ENCODE results near the gene FLYWCH1.
"Not testable (repeated sequence)": the region's sequence is repeated elsewhere in the genome, so short reads cannot be mapped to it uniquely, and the experiment has no call there.

The FLYWCH1 gene

DNA sequence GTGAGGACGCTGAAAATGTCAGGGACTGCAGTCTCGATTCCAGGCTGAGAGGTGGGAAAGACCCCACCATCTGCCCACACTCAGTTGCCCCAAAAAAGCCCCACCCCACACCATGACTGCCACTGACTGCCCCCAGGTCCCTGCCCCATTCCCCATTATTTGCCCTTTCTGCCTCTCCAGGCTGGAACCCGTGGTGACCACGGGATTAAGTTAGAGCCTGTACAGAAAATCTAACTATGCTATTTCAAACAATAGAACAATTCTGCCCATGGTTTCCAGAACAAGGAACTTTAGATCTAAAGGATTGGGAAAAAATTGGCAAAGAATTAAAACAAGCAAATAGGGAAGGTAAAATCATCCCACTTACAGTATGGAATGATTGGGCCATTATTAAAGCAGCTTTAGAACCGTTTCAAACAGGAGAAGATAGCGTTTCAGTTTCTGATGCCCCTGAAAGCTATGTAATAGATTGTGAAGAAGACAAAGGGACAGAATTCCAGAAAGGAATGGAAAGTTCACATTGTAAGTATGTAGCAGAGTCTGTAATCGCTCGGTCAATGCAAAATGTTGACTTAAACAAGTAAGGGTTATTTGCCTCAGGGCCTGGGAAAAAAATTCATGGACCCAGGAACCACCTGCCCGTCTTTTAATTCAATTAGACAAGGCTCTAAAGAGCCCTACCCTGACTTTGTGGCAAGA lies 14.4 kb downstream of the FLYWCH1 start:
- no peak for DNase-seq (ENCODE audit: low spot score)

DNA sequence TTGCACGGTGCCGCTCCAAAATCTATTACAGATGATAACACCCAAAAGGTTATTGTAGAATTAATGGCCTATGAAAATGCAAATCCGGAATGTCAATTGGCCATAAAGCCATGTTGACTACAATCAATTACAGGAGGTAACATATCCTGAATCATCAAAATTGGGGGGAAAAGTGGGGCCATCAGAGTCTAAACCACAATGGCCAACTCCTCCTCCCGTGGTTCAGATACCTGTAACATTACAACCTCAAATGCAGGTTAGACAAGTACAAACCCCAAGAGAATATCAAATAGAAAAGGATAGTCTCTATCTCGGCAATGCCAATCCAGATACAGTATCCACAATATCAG lies 14.9 kb downstream of the FLYWCH1 start:
- no peak for DNase-seq (ENCODE audit: low spot score)

DNA sequence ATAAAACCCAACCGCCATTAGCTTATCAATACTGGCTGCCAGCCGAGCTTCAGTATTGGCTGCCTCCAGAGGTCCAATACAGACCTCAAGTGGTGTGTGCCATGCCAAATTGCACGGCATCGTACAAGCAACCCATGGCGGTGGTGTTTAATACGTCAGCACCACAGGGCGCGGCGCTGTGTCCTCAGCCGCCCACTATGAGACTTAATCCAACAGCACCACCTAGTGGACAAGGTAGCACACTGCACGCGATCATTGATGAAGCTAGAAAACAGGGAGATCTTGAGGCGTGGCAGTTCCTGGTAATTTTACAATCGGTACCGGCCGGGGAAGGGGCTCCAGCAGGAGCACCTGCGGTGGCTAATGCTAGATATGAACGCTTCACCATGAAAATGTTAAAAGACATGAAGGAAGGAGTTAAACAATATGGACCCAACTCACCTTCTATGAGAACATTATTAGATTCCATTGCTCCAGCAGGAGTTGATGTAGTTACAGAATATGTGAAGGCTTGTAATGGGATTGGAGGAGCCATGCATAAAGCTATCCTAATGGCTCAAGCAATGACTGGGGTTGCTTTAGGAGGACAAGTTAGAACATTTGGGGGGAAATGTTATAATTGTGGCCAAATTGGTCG lies 15.4 kb downstream of the FLYWCH1 start:
- DNase-seq (ENCODE audit: low spot score): peak; percentile 77

DNA sequence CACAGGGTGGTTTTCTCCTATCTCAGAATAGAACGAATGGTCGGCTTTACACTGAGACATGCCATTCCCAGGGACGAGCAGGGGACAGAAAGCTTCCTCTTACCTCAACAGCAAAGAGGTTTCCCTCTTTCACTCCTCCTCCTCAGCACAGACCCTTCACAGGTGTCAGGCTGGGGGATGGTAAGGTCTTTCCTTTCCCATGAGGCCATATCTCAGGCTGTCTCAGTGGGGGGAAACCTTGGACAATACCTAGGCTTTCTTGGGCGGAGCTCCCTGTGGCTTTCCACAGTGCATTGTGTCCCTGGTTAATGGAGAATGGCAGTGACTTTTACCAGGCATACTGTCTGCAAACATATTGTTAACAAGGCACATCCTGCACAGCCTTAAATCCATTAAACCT lies 16.4 kb downstream of the FLYWCH1 start:
- DNase-seq (ENCODE audit: low spot score): not testable (repeated sequence)

DNA sequence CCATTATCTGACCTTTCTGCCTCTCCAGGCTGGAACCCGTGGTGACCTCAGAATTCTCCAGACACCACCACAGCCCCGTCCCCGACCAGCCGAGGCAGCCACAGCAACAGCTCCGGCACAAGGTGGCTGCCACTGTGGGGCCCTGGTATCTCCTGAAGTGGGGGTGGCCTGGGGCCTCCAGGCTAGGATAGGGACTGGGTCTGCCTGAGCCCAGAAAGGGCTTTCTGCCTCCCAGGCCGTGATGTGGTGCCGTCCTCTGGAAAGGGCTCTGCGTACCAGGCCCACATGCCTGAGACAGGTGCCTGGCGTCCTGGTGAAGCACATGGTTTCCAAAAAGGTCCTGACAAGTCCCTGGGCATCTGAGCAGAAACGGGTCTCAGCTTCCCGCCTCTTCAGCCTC lies 17.1 kb downstream of the FLYWCH1 start:
- no peak for DNase-seq (ENCODE audit: low spot score)

DNA sequence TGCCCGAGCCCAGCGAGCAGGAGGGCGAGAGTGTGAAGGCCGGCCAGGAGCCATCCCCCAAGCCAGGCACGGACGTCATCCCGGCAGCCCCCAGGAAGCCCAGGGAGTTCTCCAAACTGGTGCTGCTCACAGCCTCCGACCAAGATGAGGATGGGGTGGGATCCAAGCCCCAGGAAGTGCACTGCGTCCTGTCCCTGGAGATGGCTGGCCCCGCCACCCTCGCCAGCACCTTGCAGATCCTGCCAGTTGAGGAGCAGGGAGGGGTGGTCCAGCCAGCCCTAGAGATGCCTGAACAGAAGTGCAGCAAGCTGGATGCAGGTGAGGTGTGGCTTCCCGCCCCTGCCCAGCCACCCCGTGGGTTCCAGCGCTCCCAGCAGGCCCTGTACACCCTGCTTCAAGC lies 18.0 kb downstream of the FLYWCH1 start:
- no peak for DNase-seq (ENCODE audit: low spot score)

DNA sequence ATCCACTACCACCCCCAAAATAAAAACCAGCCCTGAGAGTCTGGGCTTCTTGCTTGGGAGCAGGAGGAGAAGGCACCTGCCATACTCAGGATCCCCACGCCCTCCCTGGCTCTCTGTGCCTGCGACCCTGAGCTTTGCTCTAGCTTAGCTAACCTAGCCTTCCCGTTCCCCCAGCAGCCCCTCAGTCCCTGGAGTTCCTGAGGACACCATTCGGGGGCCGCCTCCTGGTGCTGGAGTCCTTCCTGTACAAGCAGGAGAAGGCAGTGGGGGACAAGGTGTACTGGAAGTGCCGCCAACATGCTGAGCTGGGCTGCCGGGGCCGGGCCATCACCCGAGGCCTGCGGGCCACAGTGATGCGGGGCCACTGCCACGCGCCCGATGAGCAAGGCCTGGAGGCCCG lies 18.5 kb downstream of the FLYWCH1 start:
- no peak for DNase-seq (ENCODE audit: low spot score)

DNA sequence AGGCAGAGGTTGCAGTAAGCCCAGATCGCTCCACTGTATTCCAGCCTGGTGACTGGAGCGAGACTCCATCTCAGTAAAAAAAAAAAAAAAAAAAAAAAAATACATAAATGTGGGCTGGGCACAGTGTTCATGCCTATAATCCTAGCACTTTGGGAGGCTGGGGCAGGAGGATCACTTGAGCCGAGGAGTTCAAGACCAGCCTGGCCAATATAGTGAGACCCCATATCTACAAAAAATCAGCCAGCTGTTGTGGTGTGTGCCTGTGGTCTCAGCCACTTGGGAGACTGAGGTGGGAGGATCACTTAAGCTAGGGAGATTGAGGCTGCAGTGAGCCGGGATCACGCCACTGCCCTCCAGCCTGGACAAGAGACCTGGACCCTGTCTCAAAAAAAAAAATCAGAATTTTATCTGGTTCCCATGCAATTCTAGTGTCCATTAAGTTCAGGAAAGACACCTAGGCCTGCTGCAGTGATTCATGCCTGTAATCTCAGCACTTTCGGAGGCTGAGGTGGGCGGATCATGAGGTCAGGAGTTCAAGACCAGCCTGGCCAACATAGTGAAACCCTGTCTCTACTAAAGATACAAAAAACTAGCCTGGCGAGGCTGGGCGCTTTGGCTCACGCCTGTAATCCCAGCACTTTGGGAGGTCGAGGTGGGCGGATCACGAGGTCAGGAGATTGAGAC lies 19.6 kb downstream of the FLYWCH1 start:
- DNase-seq (ENCODE audit: low spot score): not testable (repeated sequence)

DNA sequence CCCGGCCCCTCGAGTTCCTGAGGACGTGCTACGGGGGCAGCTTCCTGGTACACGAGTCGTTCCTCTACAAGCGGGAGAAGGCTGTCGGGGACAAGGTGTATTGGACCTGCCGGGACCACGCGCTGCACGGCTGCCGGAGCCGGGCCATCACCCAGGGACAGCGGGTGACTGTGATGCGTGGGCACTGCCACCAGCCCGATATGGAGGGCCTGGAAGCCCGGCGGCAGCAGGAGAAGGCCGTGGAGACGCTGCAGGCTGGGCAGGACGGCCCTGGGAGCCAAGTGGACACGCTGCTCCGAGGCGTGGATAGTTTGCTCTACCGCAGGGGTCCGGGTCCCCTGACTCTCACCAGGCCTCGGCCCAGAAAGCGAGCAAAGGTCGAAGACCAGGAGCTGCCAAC lies 21.4 kb downstream of the FLYWCH1 start:
- DNase-seq (ENCODE audit: low spot score): no peak

DNA sequence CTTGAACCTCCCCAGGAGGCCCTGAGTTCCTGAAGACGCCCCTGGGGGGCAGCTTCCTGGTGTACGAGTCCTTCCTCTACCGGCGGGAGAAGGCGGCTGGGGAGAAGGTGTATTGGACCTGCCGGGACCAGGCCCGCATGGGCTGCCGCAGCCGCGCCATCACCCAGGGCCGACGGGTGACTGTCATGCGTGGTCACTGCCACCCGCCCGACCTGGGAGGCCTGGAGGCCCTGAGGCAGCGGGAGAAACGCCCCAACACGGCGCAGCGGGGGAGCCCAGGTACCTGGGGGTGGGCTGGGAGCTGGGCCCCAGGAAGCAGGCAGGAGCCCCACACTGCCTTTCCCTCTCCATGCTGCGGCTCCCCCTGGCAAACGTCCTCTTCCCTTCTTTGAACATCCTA lies 22.0 kb downstream of the FLYWCH1 start:
- DNase-seq (ENCODE audit: low spot score): no peak

DNA sequence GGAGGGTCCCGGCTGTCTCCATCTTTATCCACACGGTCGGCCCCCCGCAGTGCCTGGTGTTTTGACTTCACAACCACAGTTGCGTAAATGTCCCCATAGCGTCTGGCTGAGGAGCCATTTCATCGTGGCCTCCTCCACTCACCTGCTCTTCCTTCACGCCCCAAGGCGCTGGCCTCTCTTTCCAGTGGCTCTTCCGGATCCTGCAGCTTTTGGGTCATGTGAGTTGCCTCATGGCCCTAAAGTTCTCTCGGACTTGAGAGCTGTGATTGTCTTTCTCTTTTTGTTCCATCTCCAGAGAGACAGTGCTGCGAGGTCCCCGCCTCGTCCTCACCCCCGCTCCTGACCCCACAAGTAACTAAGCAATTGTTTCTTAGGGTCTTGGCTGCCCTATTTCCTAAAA lies 22.7 kb downstream of the FLYWCH1 start:
- DNase-seq (ENCODE audit: low spot score): no peak

DNA sequence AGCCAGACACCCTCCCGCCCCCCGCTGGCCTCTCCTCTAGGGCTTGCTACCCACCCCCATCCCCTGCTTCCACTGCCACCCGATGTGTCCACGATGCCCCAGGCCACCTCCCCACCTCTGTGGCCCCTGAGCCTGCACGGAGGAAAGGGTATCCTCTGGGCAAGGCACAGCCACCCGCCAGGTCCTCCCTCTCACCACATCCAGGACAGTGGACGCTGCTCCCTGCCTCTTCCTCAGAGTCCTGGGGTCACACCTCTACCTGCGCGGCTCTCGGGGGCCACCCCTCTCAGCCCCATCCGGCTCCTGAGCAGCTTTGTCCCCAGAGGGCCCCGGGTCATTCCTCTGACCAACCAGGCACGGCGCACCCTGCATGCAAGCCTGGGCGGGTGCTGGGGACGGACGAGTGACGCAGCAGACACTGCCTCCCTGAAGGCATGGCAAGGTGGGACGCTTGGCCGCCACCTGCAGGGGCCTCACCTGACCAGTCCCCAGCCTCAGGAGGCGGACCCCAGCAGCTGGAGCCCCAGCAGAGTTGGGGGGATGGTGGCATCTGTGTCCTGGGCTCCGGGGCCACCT lies 24.8 kb downstream of the FLYWCH1 start:
- no peak for DNase-seq (ENCODE audit: low spot score)

DNA sequence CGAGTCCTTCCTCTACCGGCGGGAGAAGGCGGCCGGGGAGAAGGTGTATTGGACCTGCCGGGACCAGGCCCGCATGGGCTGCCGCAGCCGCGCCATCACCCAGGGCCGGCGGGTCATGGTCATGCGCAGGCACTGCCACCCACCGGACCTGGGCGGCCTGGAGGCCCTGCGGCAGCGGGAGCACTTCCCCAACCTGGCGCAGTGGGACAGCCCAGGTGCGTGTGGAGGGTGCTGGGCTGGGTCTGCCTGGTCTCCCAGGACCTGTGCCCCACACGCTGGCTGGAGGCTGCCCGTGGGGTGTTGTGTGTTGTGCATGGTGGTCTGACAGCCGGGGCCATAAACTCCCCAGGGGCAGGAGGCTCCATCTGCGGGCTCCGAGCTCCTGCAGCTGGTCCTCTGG lies 25.4 kb downstream of the FLYWCH1 start:
- no peak for DNase-seq (ENCODE audit: low spot score)

DNA sequence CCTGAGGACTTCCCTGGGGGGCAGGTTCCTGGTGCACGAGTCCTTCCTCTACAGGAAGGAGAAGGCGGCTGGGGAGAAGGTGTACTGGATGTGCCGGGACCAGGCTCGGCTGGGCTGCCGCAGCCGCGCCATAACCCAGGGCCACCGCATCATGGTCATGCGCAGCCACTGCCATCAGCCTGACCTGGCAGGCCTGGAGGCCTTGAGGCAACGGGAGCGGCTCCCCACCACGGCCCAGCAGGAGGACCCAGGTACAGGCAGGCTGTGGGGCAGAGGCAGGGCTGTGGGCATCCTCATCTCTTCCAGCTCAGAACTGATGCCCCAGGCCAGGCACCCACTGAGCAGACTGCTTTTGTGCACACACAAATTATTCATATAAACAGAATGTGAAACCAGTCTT lies 26.5 kb downstream of the FLYWCH1 start:
- no peak for DNase-seq (ENCODE audit: low spot score)

DNA sequence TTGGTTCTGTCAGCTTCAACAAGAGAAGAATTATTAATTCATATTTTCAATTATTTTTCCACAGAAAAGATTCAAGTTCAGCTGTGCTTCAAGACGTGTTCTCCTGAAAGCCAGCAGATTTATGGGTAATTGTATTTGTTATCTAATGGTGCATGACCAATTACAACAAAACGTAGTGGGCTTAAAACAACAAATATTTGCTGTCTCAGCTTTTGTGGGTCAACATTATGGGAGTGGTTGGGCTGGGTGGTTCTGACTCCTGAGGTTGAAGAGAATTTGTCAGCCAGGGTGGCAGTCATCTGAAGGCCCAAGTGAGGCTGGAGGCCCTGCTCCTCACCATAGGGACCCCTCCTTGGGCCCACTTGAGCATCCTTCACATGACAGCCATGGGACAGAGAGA lies 28.2 kb downstream of the FLYWCH1 start:
- no peak for DNase-seq (ENCODE audit: low spot score)

DNA sequence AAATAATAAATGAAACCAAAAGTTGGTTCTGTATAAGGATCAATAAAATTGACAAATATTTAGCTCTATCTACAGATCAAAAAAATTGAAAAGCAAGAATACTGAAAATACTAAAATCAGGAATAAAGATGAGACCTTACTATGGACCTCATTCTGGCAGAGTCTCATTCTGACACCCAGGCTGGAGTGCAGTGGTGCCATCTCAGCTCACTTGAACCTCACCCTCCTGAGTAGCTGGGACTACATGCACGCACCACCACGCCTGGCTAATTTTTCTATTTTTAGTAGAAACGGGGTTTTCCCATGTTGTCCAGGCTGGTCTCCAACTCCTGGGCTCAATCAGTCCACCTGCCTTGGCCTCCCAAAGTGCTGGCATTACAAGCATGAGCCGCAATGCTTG lies 30.3 kb downstream of the FLYWCH1 start:
- DNase-seq (ENCODE audit: low spot score): no peak

DNA sequence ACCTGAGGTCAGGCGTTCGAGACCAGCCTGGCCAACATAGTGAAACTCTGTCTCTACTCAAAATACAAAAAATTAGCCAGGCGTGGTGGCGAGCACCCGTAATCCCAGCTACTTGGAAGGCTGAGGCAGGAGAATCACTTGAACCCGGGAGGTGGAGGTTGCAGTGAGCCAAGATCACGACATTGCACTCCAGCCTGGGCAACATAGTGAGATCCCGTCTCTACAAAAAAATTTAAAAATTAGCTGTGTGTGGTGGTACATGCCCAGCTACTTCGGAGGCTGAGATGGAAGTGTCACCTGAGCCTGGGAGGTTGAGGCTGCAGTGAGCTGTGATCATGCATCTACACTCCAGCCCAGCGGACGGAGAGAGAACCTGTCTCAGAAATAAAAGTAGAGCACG lies 32.0 kb downstream of the FLYWCH1 start:
- not testable (repeated sequence) for DNase-seq (ENCODE audit: low spot score)

DNA sequence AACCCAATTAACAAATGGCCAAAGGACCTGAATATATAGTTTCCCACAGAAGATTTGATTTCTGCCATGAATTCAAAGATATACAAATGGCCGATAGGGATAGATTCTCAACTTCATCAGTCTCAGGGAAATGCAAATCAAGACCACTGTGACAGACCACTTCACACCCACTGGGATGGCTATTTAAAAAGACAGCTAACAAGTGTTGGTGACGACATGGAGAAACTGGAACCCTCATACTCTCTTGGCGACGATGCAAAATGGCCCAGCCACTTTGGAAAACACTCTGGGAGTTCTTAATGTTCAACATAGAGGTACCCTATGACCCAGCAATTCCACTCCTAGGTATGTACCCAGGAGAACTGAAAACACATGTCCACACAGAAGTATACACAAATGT lies 34.9 kb downstream of the FLYWCH1 start:
- DNase-seq (ENCODE audit: low spot score): no peak

DNA sequence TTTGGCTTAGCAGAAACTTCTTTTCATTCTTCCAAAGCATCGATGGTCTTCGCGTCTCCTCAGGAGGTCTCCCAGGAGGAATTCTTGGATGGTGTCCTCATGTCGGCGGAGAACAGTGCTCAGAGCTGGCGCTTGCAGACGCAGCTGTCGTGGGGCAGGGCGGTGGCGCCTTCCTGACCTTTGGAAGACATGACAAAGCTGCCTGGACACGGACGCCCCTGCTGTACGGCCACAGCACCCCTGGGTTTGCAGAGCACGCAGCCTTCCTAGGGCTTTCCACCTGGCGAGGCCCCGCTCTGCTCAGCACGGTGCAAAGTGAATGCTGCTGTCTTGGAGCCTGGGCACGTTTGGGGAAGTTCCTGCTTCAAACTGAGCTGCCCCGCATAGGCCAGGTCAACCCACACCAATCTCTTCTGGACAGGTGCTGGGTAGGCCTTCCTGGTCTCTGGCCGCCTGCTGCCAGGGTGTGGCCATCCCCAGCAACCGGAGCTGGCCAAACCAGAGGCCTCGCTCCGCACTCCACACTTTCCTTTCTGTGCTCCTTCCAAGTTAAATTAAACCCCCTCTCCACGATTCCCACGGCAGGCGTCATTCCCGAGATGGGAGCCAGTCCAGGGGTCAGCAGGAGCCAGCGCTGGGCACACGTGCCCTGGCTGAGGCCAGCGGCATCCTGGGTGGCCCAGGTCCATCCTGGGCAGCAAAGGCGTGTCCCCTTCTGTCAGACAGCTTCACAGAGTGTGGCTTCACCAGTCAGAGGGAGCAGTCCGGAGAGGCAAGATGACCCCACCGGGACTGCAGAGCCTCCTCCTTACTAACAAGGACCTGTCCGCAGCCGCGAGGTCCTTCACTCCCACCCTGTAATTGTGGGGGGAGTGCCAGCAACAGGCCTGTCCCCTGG lies 37.3 kb downstream of the FLYWCH1 start:
- no peak for DNase-seq (ENCODE audit: low spot score)

DNA sequence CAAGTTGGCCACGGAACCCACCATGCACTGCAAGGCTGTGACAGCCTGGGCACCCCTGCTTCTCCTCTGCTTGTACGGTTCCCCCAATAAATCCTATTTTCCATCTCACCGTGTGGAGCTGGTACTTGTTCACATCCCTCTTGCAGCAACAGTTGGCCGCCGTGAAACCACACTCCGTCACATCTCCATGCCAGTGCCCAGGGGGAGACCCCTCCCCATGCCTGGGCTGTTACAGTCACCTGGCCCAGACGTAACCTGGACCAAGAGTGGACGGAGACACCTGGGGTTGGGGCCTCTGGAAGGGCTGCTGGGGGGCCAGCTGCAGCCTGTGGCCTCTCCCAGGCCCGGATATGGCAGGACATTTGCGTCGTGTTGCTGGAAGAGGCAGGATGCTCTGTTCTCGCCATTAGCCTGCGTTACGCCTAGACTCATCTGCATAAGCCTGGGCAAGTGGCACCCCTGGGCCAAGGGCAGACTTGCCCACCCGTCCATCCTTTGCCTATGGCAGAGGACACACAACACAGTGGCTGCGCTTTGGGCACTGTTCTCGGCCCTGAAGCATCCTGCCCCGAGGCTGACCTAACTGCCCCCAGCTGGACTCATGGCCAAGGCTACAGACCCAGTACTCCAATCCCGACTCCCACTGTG lies 38.1 kb downstream of the FLYWCH1 start:
- DNase-seq (ENCODE audit: low spot score): no peak

DNA sequence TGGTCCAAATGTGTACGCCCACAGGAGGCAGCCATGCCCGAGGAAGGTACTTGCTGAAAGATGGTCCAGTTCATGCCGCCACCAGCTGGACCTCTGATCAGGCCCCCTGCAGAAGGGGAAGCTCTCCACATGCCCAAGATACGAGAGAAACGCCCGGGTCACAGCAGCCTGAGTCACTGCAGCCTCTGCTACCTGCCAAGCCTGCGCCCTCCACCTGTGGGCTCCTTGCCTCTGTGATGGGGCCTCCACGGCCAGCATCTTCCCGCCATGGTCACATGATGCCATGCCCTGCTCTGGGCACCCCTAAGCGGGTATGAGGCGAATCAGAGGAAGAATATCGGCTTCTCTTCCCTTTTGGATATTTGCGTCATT lies 38.6 kb downstream of the FLYWCH1 start:
- no peak for DNase-seq (ENCODE audit: low spot score)

DNA sequence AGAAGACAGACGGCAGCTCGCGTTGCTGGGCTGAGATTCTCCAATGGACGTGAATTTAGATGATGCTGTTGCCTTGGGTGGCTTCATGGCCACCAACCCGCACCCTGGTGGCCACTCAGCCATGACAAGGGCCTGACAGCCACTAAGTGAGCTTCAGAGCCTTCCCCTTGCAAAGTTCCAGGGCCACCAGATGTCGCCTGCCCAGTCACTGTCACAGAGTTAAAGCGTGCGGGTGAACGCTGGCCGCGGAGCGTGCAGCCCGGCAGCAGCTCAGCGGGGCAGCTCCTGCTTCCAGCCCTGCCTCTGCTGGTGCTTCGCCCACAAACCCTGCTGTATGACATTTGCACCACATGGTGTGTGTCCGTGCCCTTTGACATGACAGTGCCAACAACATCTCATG lies 39.0 kb downstream of the FLYWCH1 start:
- DNase-seq (ENCODE audit: low spot score): no peak

Measured in SW480 (cell line).